ENCODE results near the gene YWHAQ. TPM values are rescaled to one million over a fixed set of nuclear protein-coding genes. Genes with fewer than 3 reads are reported as not detected.
A peak's percentile ranks its signal among the peaks of the same experiment; 100 is the strongest.
"Not testable (repeated sequence)": the region's sequence is repeated elsewhere in the genome, so short reads cannot be mapped to it uniquely, and the experiment has no call there.

YWHAQ gene
- total and polyA plus RNA-seq, 9 of the 15 experiments (the other 6 are each of a cell fraction or from before 2014, with no cell fraction given): 63.1 to 359 (median 203) TPM

GRCh38 chr2:9595256-9595655, 35.5 kb downstream of the YWHAQ start:
- POLR2A ChIA-PET: interaction anchor here (0.9 to 1.8 kb wide), 5 partner anchors 10 to 40 kb away, joined by 3 to 6 read pairs (median 4); partner anchors contain the start of gene ADAM17
- ATAC-seq (peak; percentile 61), FAIRE-seq (peak; percentile 65), DNase-seq (ENCODE audit: extremely low read depth in 1 of 4, low spot score in 3 of 4) (peak in 1 of 4 experiments; percentile 58)
- H3K9me3 ChIP-seq (replicated peaks; ENCODE audit: control insufficient read depth, insufficient read depth, low read depth, low read length); H3K4me3 ChIP-seq; H3K27me3 ChIP-seq (ENCODE audit: control insufficient read depth in 2 of 2, insufficient read depth in 2 of 2, low read length in 2 of 2); H3K9me1 ChIP-seq (ENCODE audit: control insufficient read depth, insufficient read depth, low read length); CTCF ChIA-PET (ENCODE audit: low intra/inter-chr PET ratio); H3K4me2 ChIP-seq (ENCODE audit: insufficient read depth, low read length); H4K20me1 ChIP-seq (replicated peaks; ENCODE audit: control insufficient read depth, insufficient read depth, low read length); in situ Hi-C loops (cut with MboI); BruUV-seq (replicated peaks); H2AFZ ChIP-seq (ENCODE audit: low read depth, low read length); H3K9ac ChIP-seq (ENCODE audit: insufficient read depth in 1 of 2, low read depth in 2 of 2, low read length in 2 of 2); intact Hi-C loops (cut with micrococcal nuclease); TF ChIP-seq NR2C2 (CRISPR knock-in tag; IDR thresholded peaks at IDR 0.05): not testable (repeated sequence)
- WGBS (ENCODE audit: insufficient coverage, low coverage, missing lambda C conversion rate): 3% methylated on average over 5 of the region's 6 CpGs
- Histone ChIP-seq H3K36me3 (ENCODE audit: control insufficient read depth, insufficient read depth, low read length) (peaks cover 51% of the 10 kb centered on the region), H3K4me1 (replicated peaks in 1 of 2; ENCODE audit: control insufficient read depth in 2 of 2, insufficient read depth in 2 of 2, low read length in 2 of 2) (peaks cover 5 to 20% of the 10 kb centered on the region in 2 experiments; a peak in 3 of 5 replicates), H3K27ac (ENCODE audit: extremely low read depth, low read depth, low read length) (peak overlapping the region; percentile 57; the same call in 2 of the 3 replicates), H3K79me2 (ENCODE audit: control insufficient read depth, insufficient read depth, low read length) (peaks cover 86% of the 10 kb centered on the region)
- TF ChIP-seq, protein P1, sequence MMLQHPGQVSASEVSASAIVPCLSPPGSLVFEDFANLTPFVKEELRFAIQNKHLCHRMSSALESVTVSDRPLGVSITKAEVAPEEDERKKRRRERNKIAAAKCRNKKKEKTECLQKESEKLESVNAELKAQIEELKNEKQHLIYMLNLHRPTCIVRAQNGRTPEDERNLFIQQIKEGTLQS (IDR thresholded peaks at IDR 0.05): peak; percentile 73
- TF ChIP-seq, protein P1 (CRISPR knock-in tag; conservative IDR thresholded peaks at IDR 0.05): not testable (repeated sequence)
- TF ChIP-seq ARID1B (IDR thresholded peaks at IDR 0.05) (peak; percentile 67), FOSL1 (tag; conservative IDR thresholded peaks at IDR 0.05) (peak; percentile 71), SMARCA4 (IDR thresholded peaks at IDR 0.05) (peak; percentile 47), NR2C2 (tag; IDR thresholded peaks at IDR 0.05) (peak; percentile 40; the same call in 1 of the 2 replicates), JUND (IDR thresholded peaks at IDR 0.05; ENCODE audit: borderline replicate concordance, low read depth, low read length) (peak; percentile 69), JUND (tag; IDR thresholded peaks at IDR 0.05; ENCODE audit: borderline replicate concordance, low read depth, low read length) (peak; percentile 56; the same call in 1 of the 3 replicates), SMARCE1 (IDR thresholded peaks at IDR 0.05) (peak; percentile 42; the same call in 1 of the 2 replicates), ADNP (tag; IDR thresholded peaks at IDR 0.05) (peak; percentile 80), CHD1 (IDR thresholded peaks at IDR 0.05; ENCODE audit: low read length) (peak; percentile 51), TCF3 (CRISPR knock-in tag; IDR thresholded peaks at IDR 0.05) (peak; percentile 16; the same call in 1 of the 2 replicates), DPF2 (IDR thresholded peaks at IDR 0.05) (peak; percentile 47; the same call in 1 of the 2 replicates)

All from K562 (cell line).